ENCODE data around the gene XDH.
A peak's percentile ranks its signal among the peaks of the same experiment; 100 is the strongest.

XDH gene

DNA sequence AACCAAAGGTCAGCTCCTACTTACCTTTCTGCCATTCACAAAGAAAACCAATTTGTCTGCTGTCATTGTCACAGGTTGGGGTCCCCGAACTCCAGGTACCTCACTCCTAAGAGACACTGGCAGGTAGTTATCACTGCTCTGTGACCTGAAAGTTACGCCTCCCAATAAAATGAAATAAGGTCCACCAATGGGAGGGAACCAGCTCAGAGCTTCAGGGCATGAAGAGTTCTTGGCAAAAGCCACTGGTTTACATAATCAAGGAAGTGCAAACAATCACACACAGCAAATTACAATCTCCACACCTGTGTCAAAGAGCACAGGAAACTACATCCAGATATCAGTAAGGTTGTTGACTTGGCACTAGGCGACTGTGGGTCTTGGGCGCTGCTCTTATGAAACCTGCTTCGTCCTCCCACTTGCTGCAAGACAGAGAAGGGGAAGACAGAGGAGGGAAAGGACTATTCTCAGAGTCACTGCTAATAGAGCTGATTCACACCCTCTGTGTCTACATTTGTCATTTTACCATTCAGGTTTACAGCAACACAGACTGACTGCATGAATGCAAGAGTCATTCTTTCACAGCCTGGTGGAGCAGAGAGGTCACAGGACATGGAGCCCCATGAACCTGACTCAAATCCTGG, at the start of gene XDH:
Gene XDH, minus strand, starts transcription at position 142 of the 641 bp plus-strand sequence. Its CDS starts 76 bp downstream, at position 66.
- DNase-seq = peak; percentile 17

DNA sequence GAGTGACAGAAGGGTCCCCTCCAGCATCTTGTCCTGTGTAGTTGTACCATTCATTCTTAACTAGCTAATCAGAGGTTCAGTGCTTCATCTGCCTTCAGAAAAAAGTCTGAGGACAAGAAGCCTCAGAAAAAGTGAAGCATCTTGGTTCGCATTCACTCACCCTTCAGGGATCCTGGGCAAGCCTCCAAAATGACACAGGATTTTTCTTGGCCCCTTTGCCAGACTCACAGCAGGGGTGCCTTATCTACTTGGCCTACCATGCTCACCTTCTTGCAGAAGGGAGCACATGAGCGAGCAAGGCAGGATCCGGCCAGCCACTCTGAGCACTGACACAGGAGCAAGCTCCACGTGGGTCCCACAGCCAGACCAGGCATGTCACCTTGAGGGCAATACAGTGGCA, 43.1 kb upstream of the XDH start:
- no peak for DNase-seq

DNA sequence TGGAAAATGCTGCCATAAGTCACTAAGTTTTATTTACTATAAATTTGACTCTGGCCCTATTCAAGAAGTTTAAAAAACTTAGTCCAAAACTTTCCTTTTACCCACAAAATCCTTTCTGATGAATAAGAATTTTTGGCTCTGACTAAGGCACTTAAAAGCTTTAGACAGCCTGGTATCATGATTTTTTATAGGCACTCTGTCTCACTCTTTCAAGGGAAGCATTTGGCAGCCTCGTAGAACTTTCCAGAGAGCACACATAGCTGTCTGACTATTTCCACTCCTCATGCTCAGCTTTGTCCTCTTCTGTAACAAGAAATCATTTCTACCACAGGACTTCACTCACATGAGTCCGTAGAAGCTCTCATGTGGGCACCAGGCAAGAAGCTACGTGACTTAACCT, 32.3 kb upstream of the XDH start:
- DNase-seq = no peak

DNA sequence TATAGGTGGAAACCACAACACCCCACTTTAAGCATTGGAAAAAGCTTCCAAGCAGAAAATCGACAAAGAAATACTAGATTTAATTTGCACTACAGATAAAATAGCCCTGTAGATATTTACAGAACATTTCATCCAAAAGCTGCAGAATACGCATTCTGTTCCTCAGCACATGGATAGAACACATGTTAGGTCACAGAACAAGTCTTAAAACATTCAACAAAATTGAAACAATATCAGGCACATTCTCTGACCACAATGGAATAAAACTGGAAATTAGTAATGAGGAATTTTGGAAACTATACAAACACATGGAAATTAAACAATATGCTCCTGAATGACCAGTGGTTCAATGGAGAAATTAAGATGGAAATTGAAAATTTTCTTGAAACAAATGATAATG, 27.8 kb upstream of the XDH start:
- no peak for DNase-seq

DNA sequence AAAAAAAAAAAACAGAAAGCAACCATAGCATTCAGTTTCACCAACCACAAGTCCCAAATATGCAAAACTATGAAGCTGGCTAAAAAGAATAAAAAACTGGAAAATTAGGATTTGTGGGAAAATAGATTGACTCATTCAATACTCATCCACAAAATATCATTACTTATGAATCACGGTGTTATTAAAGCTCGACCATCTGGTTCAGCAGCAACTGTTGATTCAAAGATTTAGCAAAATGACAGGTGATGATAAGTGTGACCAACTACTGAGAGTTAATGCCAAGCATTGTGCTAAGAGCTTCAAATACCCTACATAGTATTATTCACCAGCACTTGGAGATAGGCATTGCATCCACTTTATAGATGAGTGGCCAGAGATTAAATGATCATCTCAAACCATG, 26.2 kb upstream of the XDH start:
- DNase-seq = peak; percentile 23

DNA sequence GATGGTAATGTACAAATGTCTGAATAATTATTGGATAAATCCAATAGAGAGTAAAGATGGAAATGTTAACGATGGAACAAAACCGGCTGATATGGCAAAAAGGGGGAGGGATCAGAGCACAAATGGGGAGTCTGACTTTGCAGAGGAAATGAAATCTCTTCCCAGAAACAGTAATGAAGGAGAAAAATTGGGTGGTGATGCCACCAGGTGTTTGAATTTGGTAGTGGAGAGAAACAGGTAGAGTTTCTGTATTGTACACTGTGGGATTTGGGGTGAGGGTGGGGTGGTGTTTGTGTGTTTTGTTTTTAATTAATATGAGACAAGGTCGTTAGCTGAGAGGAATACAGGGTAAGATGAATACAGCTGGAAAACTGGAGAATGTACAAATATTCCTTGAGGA, 20.4 kb upstream of the XDH start:
- no peak for DNase-seq

DNA sequence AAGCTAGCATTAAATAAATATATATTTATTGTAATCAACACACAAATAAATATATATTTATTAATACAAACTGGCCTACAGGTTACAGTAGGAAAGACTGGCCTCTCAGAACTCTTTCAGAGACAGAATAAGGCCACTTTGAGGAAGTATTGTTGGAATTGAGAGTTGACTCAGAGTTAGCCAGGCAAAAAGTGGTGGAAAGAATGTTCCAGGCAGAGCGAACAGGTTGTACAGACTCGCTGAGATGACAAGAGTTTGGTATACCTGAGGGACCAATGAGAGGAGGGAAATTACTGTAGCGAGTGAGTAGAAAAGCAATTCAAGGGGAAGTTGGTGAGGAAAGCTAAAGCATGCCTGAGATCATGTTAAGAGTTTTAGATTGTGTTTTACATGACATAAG, 19.0 kb upstream of the XDH start:
- DNase-seq = no peak

DNA sequence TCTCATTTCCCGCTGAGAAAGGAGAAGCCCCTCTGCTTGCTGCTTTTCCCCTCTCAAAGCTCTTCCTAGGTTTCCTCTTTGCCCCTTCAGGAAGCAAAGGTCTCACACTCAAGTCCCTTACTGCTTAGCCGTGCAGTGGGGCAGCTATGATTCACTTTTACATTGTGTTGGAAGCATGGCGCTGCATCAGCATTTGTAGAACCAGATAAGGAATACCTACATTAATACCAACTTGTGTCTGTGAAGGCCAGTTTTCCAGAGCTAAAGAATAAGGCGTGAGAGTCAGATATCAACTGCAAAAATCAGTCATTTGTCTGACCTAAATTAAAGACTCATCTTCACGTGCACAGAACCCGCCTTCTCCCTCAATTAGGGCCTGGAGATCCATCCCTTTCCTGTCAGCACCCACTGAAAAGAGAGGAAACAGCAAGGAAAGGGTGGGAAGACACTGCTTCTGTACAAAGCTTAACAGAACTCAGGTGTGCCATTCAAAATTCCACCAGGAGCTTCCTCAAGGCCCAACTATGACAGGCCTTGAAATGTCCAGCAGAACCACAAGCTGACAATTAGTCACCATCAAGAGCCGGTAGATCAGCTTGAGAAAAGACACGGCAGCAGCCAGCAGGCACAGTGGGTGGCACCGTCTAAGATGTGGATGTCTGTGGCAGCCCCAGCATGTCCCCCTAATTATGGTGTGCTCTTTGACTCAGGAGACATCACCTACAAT, 16.1 kb upstream of the XDH start:
- DNase-seq = no peak

DNA sequence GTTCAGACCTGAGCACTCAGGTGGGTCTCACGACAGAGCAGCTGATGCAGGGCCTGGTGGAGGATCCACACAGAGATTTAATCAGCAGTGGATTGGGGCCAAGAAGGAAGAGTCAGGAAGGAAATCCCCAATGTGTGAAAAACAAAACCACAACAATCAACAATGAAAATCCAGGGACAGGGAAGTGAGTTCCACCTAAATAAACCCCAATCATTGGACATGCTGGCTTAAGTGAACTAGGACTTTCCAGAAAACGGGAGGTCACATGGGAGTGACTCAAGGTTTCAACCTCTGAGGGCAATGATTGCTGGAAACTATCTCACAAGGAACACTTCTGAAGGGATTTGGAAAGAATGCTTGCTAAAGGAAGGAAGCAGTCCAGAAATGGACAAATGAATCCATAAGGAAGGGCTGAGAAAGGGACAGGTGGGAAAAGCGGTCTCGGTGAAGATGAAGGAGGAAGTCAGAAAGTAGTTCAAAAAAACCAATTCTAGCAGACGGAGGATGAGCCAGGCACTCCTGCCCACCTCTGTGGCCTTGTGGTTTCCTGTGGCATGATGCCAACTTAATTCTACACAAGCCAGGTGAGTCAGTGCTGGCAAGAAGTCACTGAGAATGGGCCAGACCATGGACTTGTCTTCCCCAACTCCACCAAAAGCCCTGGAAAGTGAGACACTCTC, 15.4 kb upstream of the XDH start:
- DNase-seq = peak; percentile 47

DNA sequence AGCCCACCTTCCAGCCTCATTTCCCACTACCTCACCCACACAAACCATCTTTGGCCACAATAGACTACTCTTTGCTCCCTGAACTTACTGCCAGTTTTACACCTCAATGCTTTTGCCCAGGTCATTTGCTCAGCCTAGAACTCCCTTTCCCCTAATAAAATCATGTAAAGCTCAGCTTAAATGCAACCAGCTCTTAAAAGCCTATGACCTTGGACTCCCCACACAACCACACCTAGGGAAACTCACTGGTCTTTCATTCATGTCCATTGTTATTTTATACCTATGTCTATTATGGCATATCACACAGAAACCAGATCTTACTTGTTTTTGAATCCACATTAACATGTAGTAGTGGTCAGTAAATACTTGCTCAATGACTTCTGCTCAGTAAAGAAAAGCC, 14.5 kb upstream of the XDH start:
- DNase-seq = no peak

DNA sequence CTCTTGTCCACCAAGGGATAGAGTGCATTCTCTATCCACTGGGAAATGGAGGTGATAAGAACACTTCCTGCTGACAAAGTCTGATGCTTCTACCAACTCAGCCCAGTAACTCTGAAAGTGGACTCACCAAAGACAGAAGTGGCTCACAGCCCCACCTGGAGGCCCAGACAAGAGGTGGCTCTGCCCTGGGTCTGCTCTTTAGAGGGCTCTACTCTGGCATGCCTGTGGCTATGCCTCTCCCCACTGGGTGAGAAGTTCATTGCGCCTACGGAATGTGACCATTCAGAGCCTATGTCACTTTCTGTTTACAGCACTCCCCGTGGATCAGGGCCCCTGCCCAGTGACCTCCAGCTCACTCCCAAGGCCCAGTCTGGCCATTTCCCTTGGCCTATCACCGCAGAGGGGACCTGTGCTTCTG, 13.5 kb upstream of the XDH start:
- peak; percentile 8 for DNase-seq

DNA sequence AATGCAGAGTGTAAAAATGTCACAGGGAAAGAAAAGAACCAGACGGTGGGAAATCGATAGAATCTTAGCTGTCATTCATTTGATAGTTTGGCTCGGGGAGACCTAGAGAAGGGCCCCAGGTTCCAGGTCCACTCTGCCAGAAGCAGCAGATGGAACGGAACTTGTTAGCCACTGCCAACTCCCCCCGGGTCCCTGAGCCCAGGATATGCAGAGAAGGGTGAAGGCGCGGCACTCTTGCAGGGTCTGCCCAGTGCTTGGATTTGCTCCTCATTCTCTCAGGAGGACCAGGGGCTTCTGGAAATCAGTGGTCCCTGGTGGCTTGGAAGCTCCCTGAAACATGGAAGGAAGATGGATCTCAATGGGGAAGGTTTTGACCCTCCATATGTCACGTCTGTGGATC, 11.6 kb upstream of the XDH start:
- no peak for DNase-seq

DNA sequence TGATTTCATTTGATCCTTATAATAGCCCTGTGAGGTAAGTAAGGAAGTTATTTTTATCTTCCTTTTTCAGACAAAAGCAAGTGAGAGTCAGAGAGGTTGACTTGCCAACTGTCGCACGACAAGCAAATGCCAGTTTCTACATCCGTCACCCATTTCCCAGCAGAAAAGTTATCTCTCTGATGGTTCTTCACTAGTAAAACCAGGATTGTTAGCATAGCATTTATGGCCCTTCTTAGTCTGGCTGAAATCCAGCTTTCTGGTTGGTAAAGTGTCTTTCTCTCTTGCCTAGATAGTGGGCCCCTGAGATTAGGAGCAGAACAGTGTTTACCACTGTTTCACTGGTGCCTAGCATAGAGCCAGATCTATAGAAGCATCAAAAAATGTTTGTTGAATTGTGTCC, 7.1 kb upstream of the XDH start:
- DNase-seq = no peak

DNA sequence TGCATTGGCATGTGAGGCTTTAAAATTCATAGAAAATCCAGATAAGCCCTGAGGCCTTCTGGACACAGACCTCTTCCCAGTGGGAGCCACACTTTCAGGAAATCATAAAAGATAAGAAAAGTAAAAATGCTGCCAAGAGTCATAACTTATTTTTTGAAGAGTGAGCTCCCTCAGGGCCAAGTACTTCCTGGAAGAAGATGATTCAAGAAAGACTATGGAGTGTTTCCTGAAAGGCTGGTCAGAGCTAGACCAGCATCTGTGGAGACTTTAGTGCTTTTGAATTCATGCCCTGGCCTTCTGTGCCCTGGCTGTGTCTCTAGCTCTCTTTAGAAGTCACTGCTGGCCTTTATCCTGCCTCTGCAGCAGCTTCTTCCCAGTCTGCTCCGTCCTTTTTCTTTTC, 6.4 kb upstream of the XDH start:
- no peak for DNase-seq

DNA sequence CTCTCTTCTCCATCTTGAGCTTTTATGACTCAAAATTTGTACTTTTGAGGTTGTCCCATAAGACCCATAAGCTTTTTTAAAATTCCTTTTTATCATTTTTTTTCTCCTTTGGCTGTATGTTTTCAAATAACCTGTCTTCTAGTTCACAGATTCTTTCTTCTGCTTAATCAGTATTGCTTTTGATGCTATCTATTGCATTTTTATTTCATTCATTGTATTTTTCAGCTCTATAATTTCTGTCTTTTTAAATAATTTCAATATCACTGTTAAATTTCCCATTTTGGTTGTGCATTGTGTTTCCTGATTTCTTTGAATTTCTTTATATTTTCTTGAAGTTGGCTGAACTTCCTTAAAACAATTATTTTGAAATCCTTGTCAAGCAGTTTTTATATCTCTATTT, 4.8 kb upstream of the XDH start:
- DNase-seq = no peak

DNA sequence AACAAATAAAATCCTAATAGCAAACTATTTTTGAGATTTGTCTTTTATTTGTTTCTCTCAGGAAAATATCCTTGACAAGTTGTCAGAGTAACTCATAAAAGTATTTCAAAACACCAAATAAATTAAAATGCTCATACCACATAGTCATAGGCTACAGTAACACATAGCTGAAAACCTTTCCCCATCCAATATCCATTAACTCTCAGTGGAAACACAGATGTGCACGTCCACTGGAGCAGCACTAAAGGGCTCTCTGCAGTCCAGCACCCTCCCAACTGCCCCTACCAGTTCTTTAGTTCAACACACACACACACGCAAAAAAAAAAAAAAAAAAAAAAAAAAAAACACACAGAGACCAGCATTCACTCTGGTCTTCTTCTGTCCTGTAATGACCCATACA, 879 bp upstream of the XDH start:
- DNase-seq = no peak

DNA sequence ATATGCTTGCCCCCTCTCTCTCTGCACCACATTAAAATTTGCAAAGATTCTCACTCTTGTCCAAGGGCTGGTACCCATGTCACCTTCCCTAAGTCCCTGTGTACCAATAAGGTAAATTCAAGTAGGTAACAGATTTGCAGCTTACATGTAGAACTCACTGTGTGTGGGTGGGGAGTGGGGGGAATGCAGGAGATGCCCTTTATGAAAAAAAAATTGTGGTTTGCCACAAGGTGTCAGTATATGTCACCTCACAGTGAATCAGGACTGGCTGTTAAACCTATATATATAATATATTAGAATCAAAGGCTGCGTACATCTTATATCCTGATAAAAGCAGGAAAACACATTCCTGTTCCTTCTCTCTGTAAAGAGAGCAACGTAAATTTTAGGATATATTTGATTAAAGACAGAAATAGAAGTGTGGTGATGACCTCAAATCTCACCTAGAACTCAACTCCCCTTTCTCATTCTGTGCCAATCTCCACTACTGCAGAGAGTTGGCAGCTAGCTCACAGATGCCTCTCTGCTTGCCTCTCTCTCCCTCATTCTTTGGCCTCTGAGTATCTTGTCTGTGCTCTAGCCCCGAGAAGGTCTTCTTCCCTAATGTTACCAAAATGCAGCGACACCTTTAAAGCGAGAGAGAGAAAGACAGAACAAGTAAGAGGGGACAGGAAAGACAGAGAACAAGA, 536 bp downstream of the XDH start:
- peak; percentile 55 for DNase-seq

DNA sequence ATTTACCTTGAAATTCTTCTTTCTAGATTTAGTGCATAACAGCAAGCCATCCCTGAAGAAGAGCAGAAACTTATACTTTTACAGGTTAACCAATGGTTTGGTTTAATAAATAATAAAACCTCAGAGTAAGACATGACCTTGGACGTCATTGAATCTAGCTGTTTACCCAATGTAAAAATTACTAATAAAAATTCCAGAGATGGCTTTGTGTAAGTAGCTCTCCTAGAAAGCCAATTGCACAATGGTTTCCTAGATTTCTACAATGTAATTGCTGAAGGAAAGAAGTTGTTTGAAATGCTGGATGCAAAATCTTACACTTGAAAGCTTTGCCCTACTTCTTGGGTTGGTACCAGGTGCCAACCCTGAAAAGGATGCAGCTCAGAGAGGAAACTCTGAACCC, 1.5 kb downstream of the XDH start:
- DNase-seq = no peak

DNA sequence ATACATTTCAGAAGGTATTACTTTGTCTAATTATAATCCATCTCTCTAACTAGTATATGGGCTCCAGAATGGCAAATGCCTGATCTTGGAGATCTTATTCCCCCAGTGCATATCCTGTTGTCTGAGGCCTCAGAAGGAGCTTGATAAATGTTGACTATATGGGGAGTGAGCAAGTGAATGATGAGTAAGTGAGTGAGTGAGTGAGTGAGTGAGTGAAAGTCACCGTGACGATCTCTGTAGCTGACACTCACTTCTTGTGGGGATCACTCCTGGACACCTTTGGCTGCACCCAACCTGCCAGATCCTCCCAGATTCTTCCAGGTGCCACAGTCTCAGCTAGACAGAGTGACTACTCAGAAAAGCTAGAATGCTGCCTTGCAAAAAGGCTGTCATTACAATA, 2.8 kb downstream of the XDH start:
- no peak for DNase-seq

DNA sequence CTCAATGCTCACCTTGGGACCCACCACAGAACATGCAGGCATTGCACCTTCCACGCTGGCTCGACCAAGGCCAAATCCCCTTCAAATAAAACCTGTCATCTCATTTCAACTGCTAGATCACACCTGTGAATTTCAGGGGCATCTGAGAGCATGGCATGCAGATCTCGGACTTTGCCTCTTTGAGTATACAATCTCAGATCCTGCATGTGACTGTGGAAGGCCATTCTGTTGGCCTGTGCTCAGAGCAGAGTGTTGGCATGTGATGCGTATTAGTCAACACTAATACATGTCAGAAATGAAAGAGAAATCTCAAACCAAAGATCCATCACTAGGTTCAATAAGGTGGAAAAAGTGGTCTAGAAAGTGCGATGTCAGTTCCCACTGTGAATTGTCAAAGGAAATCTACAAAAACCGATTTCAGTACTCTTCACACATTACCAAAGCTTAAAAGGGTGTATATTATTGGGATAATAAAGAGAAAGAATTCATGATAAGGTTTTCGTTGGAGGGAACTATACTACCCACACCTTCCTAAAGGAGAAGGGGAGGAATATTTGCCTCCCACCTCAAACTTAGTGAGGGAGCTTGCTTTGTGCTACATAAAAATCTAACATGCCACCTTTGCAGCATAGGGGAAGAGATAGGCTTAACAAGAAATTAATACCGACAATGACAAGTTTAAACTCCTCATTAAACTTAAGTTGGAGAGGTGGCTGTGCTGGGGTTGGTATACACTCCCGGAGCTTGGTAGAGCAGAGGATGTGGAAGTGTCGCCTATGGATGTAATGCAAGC, 7.8 kb downstream of the XDH start:
- no peak for DNase-seq

DNA sequence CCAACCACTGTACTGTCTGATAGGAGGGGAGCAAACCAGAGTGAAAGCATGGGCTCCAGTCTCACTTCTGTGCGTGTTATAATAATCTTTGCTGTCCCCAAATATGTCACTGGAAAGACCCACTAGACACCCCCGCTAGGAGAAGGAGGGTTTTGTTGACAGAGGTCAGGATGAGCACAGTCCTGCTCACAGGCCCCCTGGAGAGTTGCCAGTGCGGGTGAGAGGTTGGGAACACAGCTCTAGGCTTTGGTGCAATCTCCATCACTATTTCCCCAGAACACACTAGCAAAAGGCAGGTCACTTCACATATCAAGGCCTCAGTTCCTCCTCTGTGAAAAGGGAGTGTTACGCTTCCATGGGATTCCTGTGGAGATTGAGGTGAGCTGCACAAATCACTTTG, 9.7 kb downstream of the XDH start:
- DNase-seq = no peak

DNA sequence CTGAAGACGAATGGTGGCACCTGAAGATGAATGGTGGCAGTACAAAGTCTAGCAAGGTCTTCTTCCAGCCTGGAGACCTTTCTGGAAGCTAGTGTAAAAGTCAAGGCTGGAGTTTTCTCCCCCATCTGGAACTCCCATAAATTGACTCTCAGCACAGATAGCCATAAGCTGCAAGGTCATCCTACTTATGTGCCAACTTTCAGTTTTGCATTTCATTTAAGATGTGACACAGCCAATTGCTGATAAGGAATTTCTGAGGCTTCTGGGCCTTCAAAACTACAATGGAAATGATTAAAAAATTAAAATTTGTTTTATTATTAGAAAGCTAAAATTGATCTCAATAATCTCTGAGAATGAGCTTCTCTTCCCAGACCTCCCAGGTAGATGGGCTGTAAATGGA, 10.2 kb downstream of the XDH start:
- DNase-seq = no peak

DNA sequence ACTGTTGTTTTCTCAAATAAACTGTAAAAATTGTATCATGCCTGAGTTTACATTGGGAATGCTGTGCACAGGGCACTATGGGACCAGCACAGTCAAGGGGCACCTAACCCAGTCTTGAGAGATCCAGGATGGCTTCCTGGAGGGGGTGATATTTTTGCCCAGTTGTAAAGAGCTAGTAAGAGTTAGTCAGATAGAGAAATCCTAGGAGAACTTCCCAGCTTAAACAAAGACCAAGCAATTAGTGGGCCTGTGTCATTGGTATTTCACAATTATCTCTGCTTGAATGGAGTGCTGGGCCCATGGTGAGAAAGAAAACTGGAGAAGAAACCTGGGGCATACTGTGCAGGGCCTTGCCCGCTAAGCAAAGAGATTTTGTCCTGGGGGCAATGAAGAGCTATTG, 12.2 kb downstream of the XDH start:
- no peak for DNase-seq

All from DMS53 (cell line).